Measurements from ENCODE around the gene SOWAHB.

DNA sequence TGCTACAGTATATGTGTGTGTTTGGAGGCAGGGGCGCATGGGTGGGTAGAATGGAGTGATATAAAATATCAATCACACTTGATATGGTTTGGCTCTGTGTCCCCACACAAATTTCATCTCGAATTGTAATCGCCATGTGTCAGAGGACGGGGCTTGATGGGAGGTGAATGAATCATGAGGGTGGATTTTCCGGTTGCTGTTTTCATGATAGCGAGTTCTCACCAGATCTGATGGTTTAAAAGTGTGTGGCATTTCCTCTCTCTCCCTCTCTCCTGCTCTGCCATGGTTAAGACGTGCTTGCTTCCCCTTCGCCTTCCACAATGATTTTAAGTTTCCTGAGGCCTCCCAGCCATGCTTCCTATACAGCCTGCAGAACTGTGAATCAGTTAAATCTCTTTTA is 14.8 kb downstream of the SOWAHB start:
- TF ChIP-seq POLR2A (IDR thresholded peaks at IDR 0.05; ENCODE audit: low read depth, low read length), result no peak
- no peak for TF ChIP-seq POLR2AphosphoS5 (IDR thresholded peaks at IDR 0.05; ENCODE audit: low read depth, low read length)
